MM.1S (cell line): ENCODE measurements around the gene PRSS2.

Source experiments
- EZH2 ChIP-seq: fragments of 300-600 bp; sonication (generic); optimal IDR thresholded peaks from 2 replicates; pipeline ENCODE3; 2017; ENCODE audit warnings: low read depth, mild to moderate bottlenecking, antibody characterized with exemption, low read length, mixed read lengths
- TF ChIP-seq, protein P1 (sequence below): fragments of 300-600 bp; sonication (generic); IDR thresholded peaks from 2 replicates; pipeline ENCODE4 v1.5.1; 2016; ENCODE audit warnings: antibody characterized with exemption, low read length, mixed read lengths

DNA sequence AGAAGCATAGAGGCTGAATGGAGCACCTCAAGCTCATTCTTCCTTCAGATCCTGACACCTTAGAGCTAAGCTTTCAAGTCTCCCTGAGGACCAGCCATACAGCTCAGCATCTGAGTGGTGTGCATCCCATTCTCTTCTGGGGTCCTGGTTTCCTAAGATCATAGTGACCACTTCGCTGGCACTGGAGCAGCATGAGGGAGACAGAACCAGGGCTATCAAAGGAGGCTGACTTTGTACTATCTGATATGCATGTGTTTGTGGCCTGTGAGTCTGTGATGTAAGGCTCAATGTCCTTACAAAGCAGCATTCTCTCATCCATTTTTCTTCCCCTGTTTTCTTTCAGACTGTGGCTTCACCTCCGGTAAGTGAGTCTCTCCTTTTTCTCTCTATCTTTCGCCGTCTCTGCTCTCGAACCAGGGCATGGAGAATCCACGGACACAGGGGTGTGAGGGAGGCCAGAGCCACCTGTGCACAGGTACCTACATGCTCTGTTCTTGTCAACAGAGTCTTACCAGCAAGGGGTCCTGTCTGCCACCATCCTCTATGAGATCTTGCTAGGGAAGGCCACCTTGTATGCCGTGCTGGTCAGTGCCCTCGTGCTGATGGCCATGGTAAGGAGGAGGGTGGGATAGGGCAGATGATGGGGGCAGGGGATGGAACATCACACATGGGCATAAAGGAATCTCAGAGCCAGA, 31.0 kb downstream of the PRSS2 start:
- TF ChIP-seq EZH2, result no peak
- TF ChIP-seq, protein P1, sequence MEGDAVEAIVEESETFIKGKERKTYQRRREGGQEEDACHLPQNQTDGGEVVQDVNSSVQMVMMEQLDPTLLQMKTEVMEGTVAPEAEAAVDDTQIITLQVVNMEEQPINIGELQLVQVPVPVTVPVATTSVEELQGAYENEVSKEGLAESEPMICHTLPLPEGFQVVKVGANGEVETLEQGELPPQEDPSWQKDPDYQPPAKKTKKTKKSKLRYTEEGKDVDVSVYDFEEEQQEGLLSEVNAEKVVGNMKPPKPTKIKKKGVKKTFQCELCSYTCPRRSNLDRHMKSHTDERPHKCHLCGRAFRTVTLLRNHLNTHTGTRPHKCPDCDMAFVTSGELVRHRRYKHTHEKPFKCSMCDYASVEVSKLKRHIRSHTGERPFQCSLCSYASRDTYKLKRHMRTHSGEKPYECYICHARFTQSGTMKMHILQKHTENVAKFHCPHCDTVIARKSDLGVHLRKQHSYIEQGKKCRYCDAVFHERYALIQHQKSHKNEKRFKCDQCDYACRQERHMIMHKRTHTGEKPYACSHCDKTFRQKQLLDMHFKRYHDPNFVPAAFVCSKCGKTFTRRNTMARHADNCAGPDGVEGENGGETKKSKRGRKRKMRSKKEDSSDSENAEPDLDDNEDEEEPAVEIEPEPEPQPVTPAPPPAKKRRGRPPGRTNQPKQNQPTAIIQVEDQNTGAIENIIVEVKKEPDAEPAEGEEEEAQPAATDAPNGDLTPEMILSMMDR, result no peak
